Epidermal melanocyte (primary cell): ENCODE data around the gene ANKRD11.
"Not testable (repeated sequence)": the region's sequence is repeated elsewhere in the genome, so short reads cannot be mapped to it uniquely, and the experiment has no call there.

Source experiments
- DNase-seq: peaks from one replicate; pipeline ENCODE4 v3.0.0; 2011; ENCODE audit warnings: low spot score; ENCODE audit not compliant: insufficient read length

ANKRD11 gene

DNA sequence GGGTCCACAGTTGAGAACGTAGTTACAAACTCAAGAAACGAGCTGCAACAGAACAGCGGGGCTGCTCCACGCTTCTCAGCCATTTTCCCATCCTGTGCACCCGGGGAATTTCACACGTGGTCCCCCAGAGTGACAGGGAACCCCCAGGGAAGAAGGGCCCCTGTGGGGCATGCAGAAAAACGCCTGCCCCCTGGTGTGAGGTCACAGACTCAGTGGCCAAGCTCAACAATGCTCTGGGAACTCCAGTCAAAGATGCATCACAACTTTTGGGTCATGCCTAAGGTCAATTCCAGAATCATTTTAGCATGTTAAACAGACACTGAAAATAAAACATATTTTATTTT, 157.5 kb downstream of the ANKRD11 start:
- DNase-seq: no peak

GRCh38 chr16:89332243-89332901, 158.0 kb downstream of the ANKRD11 start:
- DNase-seq: no peak

DNA sequence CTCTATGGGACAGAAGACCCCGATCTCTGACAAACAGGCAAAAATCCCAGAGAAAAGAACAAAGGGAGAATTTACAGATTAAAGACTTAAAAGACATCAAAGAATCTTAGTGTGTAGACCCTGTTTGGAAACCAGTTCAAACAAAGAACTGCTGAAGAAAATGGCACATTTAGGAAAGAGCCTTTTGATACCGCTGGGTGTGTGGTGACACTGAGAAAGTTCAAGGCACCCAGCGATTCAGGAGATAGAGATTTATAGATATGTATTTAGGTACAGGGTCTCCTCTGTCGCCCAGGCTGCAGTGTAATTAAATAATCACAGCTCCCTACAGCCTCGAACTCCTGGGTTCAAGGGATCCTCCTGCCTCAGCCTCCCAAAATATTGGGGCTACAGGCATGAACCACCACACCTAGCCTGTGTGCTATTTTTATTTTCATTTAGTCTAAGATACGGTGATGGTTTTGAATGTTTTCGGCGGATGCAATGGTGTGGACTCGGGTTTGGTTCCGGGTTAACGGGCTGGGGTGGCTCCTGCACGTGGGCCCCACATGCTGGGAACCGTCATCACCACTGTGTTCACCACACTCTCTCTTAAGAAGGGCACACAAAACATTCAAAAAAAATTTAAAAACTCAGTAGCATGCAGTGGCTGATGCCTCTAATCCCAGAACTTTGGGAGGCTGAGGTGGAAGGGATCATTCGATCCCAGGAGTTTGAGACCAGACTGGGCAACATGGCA, 158.8 kb downstream of the ANKRD11 start:
- DNase-seq: no peak

- no peak for DNase-seq
Measured at GRCh38 chr16:89330177-89330856, 160.0 kb downstream of the ANKRD11 start.

DNA sequence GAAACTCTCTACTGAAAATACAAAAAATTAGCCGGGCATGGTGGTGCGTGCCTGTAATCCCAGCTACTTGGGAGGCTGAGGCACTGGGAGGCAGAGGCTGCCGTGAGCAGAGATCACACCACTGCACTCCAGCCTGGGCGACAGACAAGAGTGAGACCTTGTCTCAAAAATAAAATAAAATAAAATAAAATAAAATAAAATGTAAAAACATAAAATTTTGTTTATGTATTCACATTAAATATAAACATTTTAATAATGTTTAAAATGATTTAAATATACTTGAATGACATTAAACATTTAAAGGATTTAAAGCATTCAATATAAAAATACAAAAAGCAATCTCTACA, 160.6 kb downstream of the ANKRD11 start:
- DNase-seq: not testable (repeated sequence)

GRCh38 chr16:89328412-89329400, 161.7 kb downstream of the ANKRD11 start:
- DNase-seq: not testable (repeated sequence)

DNA sequence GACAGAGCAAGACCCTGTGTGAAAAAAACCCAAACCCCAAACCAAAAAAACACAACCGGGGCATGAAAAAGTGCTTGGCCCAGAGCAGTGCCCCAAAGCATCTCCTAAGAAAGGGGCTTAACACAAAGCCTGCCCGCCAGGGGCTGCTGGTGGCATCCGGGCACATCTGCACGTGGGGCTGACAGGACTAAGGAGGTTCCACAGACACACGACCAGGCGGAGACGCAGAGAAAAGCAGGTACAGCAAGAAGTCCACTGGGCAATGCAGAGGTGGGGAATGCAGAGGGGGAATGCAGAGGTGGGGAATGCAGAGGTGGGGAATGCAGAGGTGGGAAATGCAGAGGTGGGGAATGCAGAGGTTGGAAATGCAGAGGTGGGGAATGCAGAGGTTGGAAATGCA, 163.6 kb downstream of the ANKRD11 start:
- no peak for DNase-seq

- DNase-seq: peak; percentile 84
Measured at GRCh38 chr16:89325861-89326471, 164.4 kb downstream of the ANKRD11 start.

DNA sequence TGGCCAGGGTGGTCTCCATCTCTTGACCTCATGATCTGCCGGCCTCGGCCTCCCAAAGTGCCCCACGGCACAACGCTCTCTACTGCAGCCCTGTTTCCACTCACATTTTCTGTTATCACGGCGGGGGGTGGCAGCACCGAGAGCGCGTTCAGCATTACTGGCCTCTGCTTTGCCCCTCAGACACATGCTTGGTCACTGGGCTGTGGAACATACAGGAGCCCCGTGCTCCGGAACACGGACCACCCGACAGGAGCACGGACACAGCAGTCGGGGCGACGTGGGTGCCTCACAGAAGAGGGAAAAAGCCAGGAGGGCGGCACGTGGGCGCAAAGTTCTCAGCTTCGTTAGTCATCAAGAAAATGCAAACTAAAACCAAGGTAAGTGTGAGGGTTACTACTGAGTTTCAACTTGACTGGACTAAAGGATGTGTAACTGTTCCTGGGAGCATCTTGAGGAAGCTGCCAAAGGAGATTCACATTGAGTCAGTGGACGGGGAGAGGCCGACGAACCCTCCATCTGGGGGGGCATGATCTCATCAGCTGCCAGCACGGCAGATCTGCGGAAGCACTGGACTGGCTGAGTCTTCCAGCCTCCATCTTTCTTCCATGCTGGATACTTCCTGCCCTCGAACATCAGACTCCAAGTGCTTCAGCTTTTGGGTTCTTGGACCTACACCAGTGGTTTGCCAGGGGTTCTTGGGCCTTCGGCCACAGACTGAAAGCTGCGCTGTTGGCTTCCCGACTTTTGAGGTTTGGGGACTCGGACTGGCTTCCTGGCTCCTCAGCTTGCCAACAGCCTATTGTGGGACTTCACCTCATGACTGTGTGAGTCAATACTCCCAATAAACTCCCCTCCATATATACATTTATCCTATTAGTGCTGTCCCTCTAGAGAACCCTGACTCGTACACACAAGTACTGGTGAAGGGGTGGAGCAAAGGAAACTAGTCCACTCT, 166.0 kb downstream of the ANKRD11 start:
- DNase-seq: no peak

GRCh38 chr16:89323120-89323960, 167.0 kb downstream of the ANKRD11 start:
- DNase-seq: no peak

DNA sequence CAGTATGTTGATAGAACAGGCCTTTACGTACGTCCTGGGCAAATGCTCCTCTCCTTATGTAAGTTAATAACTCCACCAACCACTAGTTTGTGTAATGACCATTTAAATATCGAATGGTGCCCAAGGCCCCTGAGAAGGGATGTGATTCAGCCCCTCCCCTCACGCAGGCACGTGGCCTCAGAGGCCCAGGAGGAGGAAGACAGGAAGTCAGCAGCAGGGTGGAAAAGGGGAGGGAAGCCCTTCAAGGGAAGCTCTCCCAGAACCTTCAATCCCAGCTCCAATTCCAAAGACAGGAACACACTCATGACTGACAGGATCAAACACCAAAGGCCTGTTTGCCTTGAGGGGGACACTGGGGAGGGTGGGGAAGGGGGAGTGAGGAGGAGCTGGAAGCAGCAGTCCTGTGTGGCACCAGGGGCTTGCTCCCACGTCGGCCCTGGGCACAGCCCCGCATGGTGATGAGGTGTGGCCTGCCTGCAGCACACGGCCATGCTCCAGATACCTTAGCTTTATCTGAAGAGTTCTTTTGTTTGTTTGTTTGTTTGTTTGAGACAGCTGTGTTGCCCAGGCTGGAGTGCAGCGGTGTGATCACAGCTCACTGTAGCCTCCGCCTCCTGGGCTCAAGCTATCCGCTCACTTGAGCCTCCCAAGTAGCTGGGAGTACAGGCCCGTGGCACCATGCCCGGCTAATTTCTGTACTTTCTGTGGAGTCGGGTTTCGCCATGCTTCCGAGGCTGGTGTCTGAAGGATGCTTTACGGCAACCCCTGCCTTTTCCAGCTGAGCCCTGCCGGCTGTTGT, 167.8 kb downstream of the ANKRD11 start:
- peak; percentile 88 for DNase-seq

GRCh38 chr16:89320782-89321501, 169.4 kb downstream of the ANKRD11 start:
- no peak for DNase-seq

DNA sequence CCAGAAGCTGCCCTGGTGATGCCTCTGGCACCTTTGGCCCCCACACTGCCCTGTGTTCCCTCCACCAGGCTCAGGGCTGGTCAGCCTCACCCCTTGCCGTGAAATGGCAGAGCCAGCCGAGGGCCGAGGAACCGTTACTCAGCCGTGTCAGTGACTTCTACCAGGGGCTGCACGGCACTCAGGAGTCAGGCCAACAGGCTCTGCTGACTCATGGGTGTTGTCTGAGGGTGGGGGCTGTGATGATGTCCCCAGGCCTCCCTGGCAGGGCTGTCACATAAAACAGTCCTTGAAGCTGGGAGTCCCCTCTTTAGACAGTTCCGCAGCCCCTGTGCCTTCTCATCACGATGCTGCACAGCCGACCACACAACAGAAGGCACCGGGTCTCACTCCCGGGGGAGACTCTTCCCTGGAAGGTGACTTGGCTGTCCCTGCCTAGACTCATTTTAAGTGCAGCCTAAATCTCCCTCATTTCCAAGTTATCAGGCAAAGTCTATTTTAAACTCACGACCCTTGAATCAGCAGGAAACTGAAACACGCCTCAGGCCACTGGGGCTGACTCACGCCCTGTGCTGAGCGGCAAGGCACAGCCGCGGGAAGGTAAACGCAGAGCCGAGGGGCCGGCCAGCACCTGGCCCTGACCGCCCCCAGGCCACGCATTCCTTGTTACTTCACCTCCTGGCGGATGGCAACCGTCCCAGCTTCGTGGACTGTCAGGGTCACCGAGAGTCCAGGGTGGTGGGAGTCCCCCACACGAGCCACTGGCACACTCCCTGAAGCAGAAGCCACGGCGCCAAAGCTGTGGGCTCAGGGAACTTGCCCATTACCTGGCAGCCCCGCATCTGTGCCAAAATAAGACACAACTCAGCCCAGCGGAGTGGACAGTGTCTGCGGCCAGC, 170.2 kb downstream of the ANKRD11 start:
- peak; percentile 71 for DNase-seq

- no peak for DNase-seq
Measured at GRCh38 chr16:89319631-89319885, 170.8 kb downstream of the ANKRD11 start.

DNA sequence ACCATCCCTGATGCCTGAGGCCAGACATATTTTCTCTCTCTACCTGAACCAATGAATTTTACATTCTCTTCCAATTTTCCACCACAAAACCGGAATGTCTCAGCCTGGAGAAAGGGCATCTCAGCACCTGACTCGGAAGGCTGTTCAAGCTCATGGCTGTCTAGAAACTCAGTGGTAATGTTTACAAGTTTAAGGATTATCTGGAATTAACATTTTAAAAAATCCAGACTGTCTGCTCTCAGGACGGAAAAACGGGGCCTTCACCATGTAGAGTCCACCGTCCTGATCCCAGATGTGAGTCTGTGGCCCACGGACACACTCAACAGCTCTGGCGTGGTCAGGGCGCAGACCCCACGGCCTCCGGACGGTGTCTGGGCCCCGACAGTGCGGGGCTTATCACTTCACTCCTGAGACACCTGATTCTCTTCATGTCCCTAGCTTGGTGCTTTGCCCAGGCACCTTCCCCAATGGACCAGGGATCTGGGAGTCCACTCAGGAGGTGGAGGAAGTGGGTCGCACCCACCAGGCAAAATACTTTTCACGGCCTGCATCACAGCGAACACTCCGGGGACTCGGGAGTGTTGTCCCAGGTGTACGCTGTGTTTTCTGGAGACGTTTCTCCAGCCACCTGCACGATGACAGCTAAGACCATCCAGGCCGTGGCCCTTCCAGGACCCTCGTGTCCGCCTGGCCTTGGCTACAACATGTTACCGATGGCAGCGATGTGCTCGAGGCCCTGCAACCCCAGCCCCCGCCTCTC, 171.3 kb downstream of the ANKRD11 start:
- DNase-seq: no peak

- no peak for DNase-seq
Measured at GRCh38 chr16:89318430-89318758, 172.0 kb downstream of the ANKRD11 start.
